H1 (cell line): ENCODE measurements around the gene NETO2. TPM values are rescaled to one million over a fixed set of nuclear protein-coding genes. Genes with fewer than 3 reads are reported as not detected.

Source experiments
- CTCF ChIA-PET: fragments of 300-600 bp; sonication (Branson Sonifier 250); formaldehyde crosslinking; loops from one replicate; lab custom pipeline; 2021; ENCODE audit not compliant: partially characterized antibody; lab: Charles Lee
- POLR2A ChIA-PET: fragments of 300-600 bp; sonication (Branson Sonifier 250); formaldehyde crosslinking; loops from one replicate; lab custom pipeline; 2021; ENCODE audit warnings: inconsistent platforms; ENCODE audit not compliant: partially characterized antibody; lab: Charles Lee
- DNase-seq, 2 experiments: peaks; one replicate each; pipeline versions ENCODE4 v3.0.0 to v3.0.0-alpha.2; 2010 to 2022; ENCODE audit warnings: low spot score in 2 of 2, low read depth in 1 of 2, mixed read lengths in 1 of 2
- FAIRE-seq: peaks from 2 replicates; lab custom pipeline; 2011; peaks lifted over from hg19 to GRCh38; lab: Jason Lieb, UNC
- H2AFZ ChIP-seq: 2 replicates; pipeline ENCODE4 v1.8.1; 2012; ENCODE audit warnings: low read length, inconsistent platforms
- H2AK5ac ChIP-seq: 2 replicates; pipeline ENCODE4 v1.6.1; 2013; ENCODE audit warnings: low read depth, low read length
- H2BK120ac ChIP-seq: replicated peaks from 2 replicates; pipeline ENCODE3; 2013; ENCODE audit warnings: low read depth, low read length, inconsistent platforms
- H2BK12ac ChIP-seq: 2 replicates; pipeline ENCODE4 v1.6.1; 2013; ENCODE audit warnings: low read depth, low read length
- H2BK15ac ChIP-seq: 2 replicates; pipeline ENCODE4 v1.6.1; 2013; ENCODE audit warnings: low read length
- H2BK20ac ChIP-seq: 2 replicates; pipeline ENCODE4 v1.6.1; 2013; ENCODE audit warnings: low read length
- H2BK5ac ChIP-seq: 2 replicates; pipeline ENCODE4 v1.6.1; 2013; ENCODE audit warnings: low read depth, low read length
- H3K14ac ChIP-seq: 2 replicates; pipeline ENCODE4 v1.6.1; 2013; ENCODE audit warnings: inconsistent platforms; ENCODE audit not compliant: insufficient read length
- H3K18ac ChIP-seq: 2 replicates; pipeline ENCODE4 v1.6.1; 2013; ENCODE audit warnings: low read length; ENCODE audit errors: extremely low read depth
- H3K23ac ChIP-seq: 2 replicates; pipeline ENCODE4 v1.6.1; 2013; ENCODE audit warnings: inconsistent platforms; ENCODE audit not compliant: insufficient read length
- H3K23me2 ChIP-seq: 2 replicates; pipeline ENCODE4 v1.6.1; 2013; ENCODE audit warnings: low read depth, low read length
- H3K27ac ChIP-seq: 2 replicates; pipeline ENCODE4 v1.6.1; 2011; ENCODE audit warnings: low read depth, low read length, inconsistent platforms
- H3K27me3 ChIP-seq, 4 experiments: replicated peaks in 1 of 4; 1 replicate in 1 of 4; 2 replicates in 3 of 4; pipeline versions ENCODE4 v1.6.1 to v1.8.1; 2011 to 2013; ENCODE audit warnings: low read length in 3 of 4, mild to moderate bottlenecking in 3 of 4, inconsistent platforms in 2 of 4, mixed read lengths in 2 of 4, moderate library complexity in 1 of 4; ENCODE audit not compliant: control insufficient read depth in 3 of 4, insufficient read depth in 3 of 4; ENCODE audit errors: extremely low read depth in 1 of 4
- H3K36me3 ChIP-seq, 4 experiments: 2 replicates each; pipeline versions ENCODE4 v1.6.1 to v1.8.1; 2011 to 2013; ENCODE audit warnings: mild to moderate bottlenecking in 4 of 4, low read length in 3 of 4, moderate library complexity in 2 of 4, control low read depth in 1 of 4, inconsistent platforms in 1 of 4; ENCODE audit not compliant: insufficient read depth in 4 of 4, control insufficient read depth in 2 of 4
- H3K4ac ChIP-seq: replicated peaks from 2 replicates; pipeline ENCODE3; 2013; ENCODE audit warnings: low read length, low read depth, mixed read lengths, inconsistent platforms; ENCODE audit not compliant: insufficient read length
- H3K4me1 ChIP-seq, 4 experiments: replicated peaks in 1 of 4; 1 replicate in 1 of 4; 2 replicates in 3 of 4; pipeline versions ENCODE4 v1.6.1 to v1.8.1; 2011 to 2013; ENCODE audit warnings: low read length in 3 of 4, inconsistent platforms in 2 of 4, mixed read lengths in 1 of 4; ENCODE audit not compliant: insufficient read depth in 4 of 4, control insufficient read depth in 3 of 4
- H3K4me2 ChIP-seq, 2 experiments: 2 replicates each; pipeline versions ENCODE4 v1.6.1 to v1.8.1; 2011 to 2013; ENCODE audit warnings: low read depth in 2 of 2, low read length in 2 of 2, control low read depth in 1 of 2, inconsistent platforms in 1 of 2, mild to moderate bottlenecking in 1 of 2; ENCODE audit not compliant: insufficient read depth in 1 of 2
- H3K4me3 ChIP-seq, 4 experiments: fragments of 200-600, 300-600 bp in 1 of 4; sonication (generic), shearing (Covaris generic), sonication (Bioruptor Twin) in 1 of 4; 2 replicates each; pipeline versions ENCODE4 v1.5.1 to v1.8.1; 2011 to 2016; ENCODE audit warnings: low read length in 4 of 4, low read depth in 3 of 4, control low read depth in 2 of 4, inconsistent platforms in 2 of 4, mild to moderate bottlenecking in 2 of 4, mixed read lengths in 1 of 4, moderate library complexity in 1 of 4; ENCODE audit not compliant: insufficient read depth in 2 of 4; ENCODE audit errors: extremely low read depth in 1 of 4
- H3K56ac ChIP-seq: replicated peaks from 2 replicates; pipeline ENCODE3; 2013; ENCODE audit warnings: low read depth, mild to moderate bottlenecking, mixed read lengths, low read length, inconsistent platforms; ENCODE audit not compliant: insufficient read length
- H3K79me1 ChIP-seq: 2 replicates; pipeline ENCODE4 v1.6.1; 2013; ENCODE audit warnings: low read depth, low read length, control low read depth
- H3K79me2 ChIP-seq, 2 experiments: 2 replicates each; pipeline versions ENCODE4 v1.6.1 to v1.8.1; 2012 to 2013; ENCODE audit warnings: low read length in 2 of 2, mild to moderate bottlenecking in 2 of 2, inconsistent platforms in 1 of 2; ENCODE audit not compliant: insufficient read depth in 2 of 2, control insufficient read depth in 1 of 2
- H3K9ac ChIP-seq, 4 experiments: replicated peaks in 1 of 4; 1 replicate in 1 of 4; 2 replicates in 3 of 4; pipeline versions ENCODE4 v1.6.1 to v1.8.1; 2011 to 2013; ENCODE audit warnings: low read depth in 3 of 4, low read length in 3 of 4, control low read depth in 2 of 4, mild to moderate bottlenecking in 2 of 4, moderate library complexity in 2 of 4, inconsistent platforms in 1 of 4; ENCODE audit errors: extremely low read depth in 1 of 4
- H3K9me3 ChIP-seq, 2 experiments: 2 replicates each; pipeline versions ENCODE4 v1.6.1 to v1.8.1; 2012 to 2013; ENCODE audit warnings: mild to moderate bottlenecking in 2 of 2, moderate library complexity in 2 of 2, control low read depth in 1 of 2, inconsistent platforms in 1 of 2, low read depth in 1 of 2, low read length in 1 of 2, mixed read lengths in 1 of 2; ENCODE audit not compliant: insufficient read depth in 2 of 2
- H4K20me1 ChIP-seq, 2 experiments: replicated peaks in 1 of 2; 2 replicates each; pipeline versions ENCODE3 to v1.8.1; 2011 to 2013; ENCODE audit warnings: inconsistent platforms in 2 of 2, low read length in 2 of 2, mild to moderate bottlenecking in 1 of 2; ENCODE audit not compliant: insufficient read depth in 2 of 2, control insufficient read depth in 1 of 2
- H4K5ac ChIP-seq: 2 replicates; pipeline ENCODE4 v1.6.1; 2013; ENCODE audit warnings: low read length, low read depth, mixed read lengths, inconsistent platforms; ENCODE audit not compliant: insufficient read length
- H4K8ac ChIP-seq: 2 replicates; pipeline ENCODE4 v1.8.0; 2013; ENCODE audit warnings: mild to moderate bottlenecking, moderate library complexity, low read length, inconsistent platforms; ENCODE audit not compliant: insufficient read depth; ENCODE audit errors: extremely low read depth
- H4K91ac ChIP-seq: replicated peaks from 2 replicates; pipeline ENCODE3; 2013; ENCODE audit warnings: low read length, mixed read lengths, inconsistent platforms; ENCODE audit not compliant: insufficient read length
- CREB1 ChIP-seq: IDR thresholded peaks from 2 replicates; pipeline ENCODE4 v1.6.1; 2012; ENCODE audit warnings: inconsistent platforms
- CTBP2 ChIP-seq: IDR thresholded peaks from 2 replicates; pipeline ENCODE4 v1.7.0; 2011; ENCODE audit warnings: borderline replicate concordance, mild to moderate bottlenecking, moderate library complexity, mixed read lengths, low read length; ENCODE audit not compliant: insufficient read depth, insufficient read length
- CTCF ChIP-seq, 3 experiments: IDR thresholded peaks; 1 replicate in 2 of 3; 2 replicates in 1 of 3; pipeline versions ENCODE4 v1.5.1 to v1.6.1; 2011; ENCODE audit warnings: low read length in 3 of 3, mild to moderate bottlenecking in 3 of 3, inconsistent platforms in 2 of 3, low read depth in 1 of 3, moderate library complexity in 1 of 3; ENCODE audit not compliant: insufficient read depth in 1 of 3; ENCODE audit errors: control extremely low read depth in 1 of 3
- HDAC2 ChIP-seq, 2 experiments: fragments of 300-600 bp in 1 of 2; sonication (generic) in 1 of 2; IDR thresholded peaks; 2 replicates each; pipeline ENCODE4 v1.6.1; 2011 to 2012; ENCODE audit warnings: low read depth in 2 of 2, low read length in 2 of 2, mild to moderate bottlenecking in 2 of 2, moderate library complexity in 2 of 2, borderline replicate concordance in 1 of 2, inconsistent platforms in 1 of 2
- KDM1A ChIP-seq: fragments of 200-600, 300-600 bp; sonication (generic); IDR thresholded peaks from 2 replicates; pipeline ENCODE4 v1.7.1; 2016; ENCODE audit warnings: mild to moderate bottlenecking, low read length, borderline replicate concordance
- MAX ChIP-seq: IDR thresholded peaks from 2 replicates; pipeline ENCODE4 v1.6.1; 2012; ENCODE audit warnings: inconsistent platforms
- RBBP5 ChIP-seq: IDR thresholded peaks from 2 replicates; pipeline ENCODE4 v1.7.1; 2012; ENCODE audit warnings: low read depth, mild to moderate bottlenecking, inconsistent platforms, low read length, moderate library complexity, borderline replicate concordance
- RFX5 ChIP-seq: IDR thresholded peaks from 2 replicates; pipeline ENCODE4 v1.6.1; 2011; ENCODE audit warnings: low read depth, low read length, improper control_type of control experiment, borderline replicate concordance
- SUZ12 ChIP-seq: fragments of 200-600 bp; sonication (generic); IDR thresholded peaks from 2 replicates; pipeline ENCODE4 v1.6.1; 2012; ENCODE audit warnings: mild to moderate bottlenecking, inconsistent platforms, low read length, moderate library complexity, mixed read lengths
- WGBS, 2 experiments: shearing (Covaris generic) in 1 of 2; methylation state at CpG; one replicate each; pipeline versions ENCODE4 v1.1.6 to v1.1.7; 2013 to 2015; ENCODE audit warnings: low lambda C conversion rate in 2 of 2, mixed read lengths in 2 of 2, inconsistent platforms in 1 of 2, low coverage in 1 of 2, missing lambda C conversion rate in 1 of 2; ENCODE audit not compliant: insufficient replicate concordance in 2 of 2, insufficient coverage in 1 of 2, insufficient read length in 1 of 2; ENCODE audit errors: extremely low coverage in 1 of 2, missing lambda C conversion rate in 1 of 2; 5-methylcytosine and 5-hydroxymethylcytosine counted together
- polyA plus RNA-seq, 7 experiments: library from polyadenylated mRNA; depleted of rRNA in 3 of 7; stranded (reverse) in 5 of 7; unstranded in 2 of 7; fragments of >200 nt in 5 of 7; fragments of 200-250 nt in 2 of 7; gene quantifications; 1 replicate in 5 of 7; 2 replicates in 1 of 7; 4 replicates in 1 of 7; pipeline versions ENCODE4 v1.2.1 to v1.2.3, GENCODE V29; 2011 to 2013; ENCODE audit warnings: missing spikeins in 2 of 7, mixed read lengths in 2 of 7
- total RNA-seq: library from RNA; stranded (reverse); fragmentation: NEBNext Ultra II Directional; extraction: Animal tissue kit (Norgen Biotek cat#: 25700); gene quantifications from 2 replicates; pipeline ENCODE4 v1.2.1, GENCODE V29; 2021

The NETO2 gene
- total and polyA plus RNA-seq, 2 of the 8 experiments (the other 6 are each of a cell fraction or from before 2014, with no cell fraction given), result 9.4 to 12.5 TPM

- H3K4ac ChIP-seq, result no peak overlapping the region
- TF ChIP-seq CREB1 (no peak), CTBP2 (no peak), CTCF (IDR thresholded peaks at IDR 0.05; ENCODE audit: control extremely low read depth in 1 of 3, insufficient read depth in 1 of 3, low read depth in 1 of 3, low read length in 3 of 3) (no peak), SUZ12 (no peak), HDAC2 (IDR thresholded peaks at IDR 0.05; ENCODE audit: borderline replicate concordance in 1 of 2, low read depth in 2 of 2, low read length in 2 of 2) (no peak), MAX (0 out of 2 replicates have a peak, but pooled peaks have one; percentile 10), KDM1A (no peak), RBBP5 (no peak), RFX5 (no peak)
- H3K4me1 ChIP-seq, result peaks cover 0 to 3% (median 0%) of the 10 kb centered on the region in 4 experiments; a peak in 3 of 7 replicates
- ChIA-PET POLR2A (no interaction called here), CTCF (interaction anchor here (1.2 kb wide), 1 partner anchor 12 kb away, joined by 3 read pairs; no protein-coding TSS in a partner anchor)
- H4K5ac ChIP-seq, result no peak overlapping the region
- H3K4me3 ChIP-seq, result no peak overlapping the region
- H2BK120ac ChIP-seq, result no peak overlapping the region
- no peaks in the 10 kb centered on the region for H3K36me3 ChIP-seq
- no peak overlapping the region for H4K8ac ChIP-seq
- no peak overlapping the region for H2BK12ac ChIP-seq
- no peak overlapping the region for H3K56ac ChIP-seq
- peak overlapping the region in 1 of 2 experiments; percentile 18; a peak in 1 of 4 replicates for H3K4me2 ChIP-seq
- H3K79me2 ChIP-seq, result no peaks in the 10 kb centered on the region; a peak in 1 of 4 replicates
- no peak overlapping the region; the same call in 1 of the 2 replicates for H3K27ac ChIP-seq
- peak overlapping the region; percentile 78; the same call in 1 of the 2 replicates for H2AFZ ChIP-seq
- WGBS, 2 experiments, result 61% methylated on average over 7 of the region's 7 CpGs; no CpG with 5 or more reads in 1 of the 2 experiments
- H4K91ac ChIP-seq, result no peak overlapping the region
- no peaks in the 10 kb centered on the region for H4K20me1 ChIP-seq
- H3K14ac ChIP-seq, result no peak overlapping the region
- H3K9ac ChIP-seq, result peak overlapping the region in 1 of 4 experiments; percentile 27; a peak in 3 of 7 replicates
- no peak overlapping the region for H2AK5ac ChIP-seq
- no peak overlapping the region for H2BK5ac ChIP-seq
- H3K18ac ChIP-seq, result no peak overlapping the region
- no peak overlapping the region for H3K23ac ChIP-seq
- H2BK15ac ChIP-seq, result no peak overlapping the region
- H3K9me3 ChIP-seq, result no peaks in the 10 kb centered on the region
- no peaks in the 10 kb centered on the region for H3K23me2 ChIP-seq
- FAIRE-seq, result no peak
- H3K79me1 ChIP-seq, result no peaks in the 10 kb centered on the region
- DNase-seq, result no peak
- no peaks in the 10 kb centered on the region for H3K27me3 ChIP-seq
- no peak overlapping the region for H2BK20ac ChIP-seq
These were observed 13.8 kb downstream of the NETO2 start for GRCh38 chr16:47129755-47130435.
